SK-N-SH (cell line): Measurements from ENCODE around the gene INTS12. TPM values are rescaled to one million over a fixed set of nuclear protein-coding genes. Genes with fewer than 3 reads are reported as not detected.

Experiments used
- CTCF ChIA-PET: fragments of 300-600, 350-600 bp; formaldehyde crosslinking; extraction: SDS; loops from one replicate; lab custom pipeline; 2021; lab: Yijun Ruan, JAX
- POLR2A ChIA-PET: fragments of 350-600 bp; sonication (Branson Sonifier 250); formaldehyde crosslinking; extraction: SDS; loops from one replicate; lab custom pipeline; 2020; ENCODE audit warnings: antibody characterized with exemption, inconsistent platforms; lab: Yijun Ruan, JAX
- DNase-seq: peaks from one replicate; pipeline ENCODE4 v3.0.0; 2012
- H2AFZ ChIP-seq: fragments of 200-600 bp; sonication (generic); 2 replicates; pipeline ENCODE4 v1.8.1; 2016; ENCODE audit warnings: antibody characterized with exemption, mild to moderate bottlenecking, low read depth
- H3F3A ChIP-seq: fragments of 200-600 bp; sonication (generic); replicated peaks from 2 replicates; pipeline ENCODE3; 2016; ENCODE audit warnings: antibody characterized with exemption, mild to moderate bottlenecking; ENCODE audit not compliant: insufficient read depth
- H3K27ac ChIP-seq, 2 experiments: fragments of 200-500 bp in 1 of 2; fragments of 200-600 bp in 1 of 2; sonication (Bioruptor generic) in 1 of 2; sonication (generic), shearing (Covaris generic) in 1 of 2; 2 replicates each; pipeline versions ENCODE4 v1.5.1 to v1.6.1; 2014 to 2016; ENCODE audit warnings: low read depth in 2 of 2, inconsistent platforms in 1 of 2, low read length in 1 of 2, mild to moderate bottlenecking in 1 of 2, mixed read lengths in 1 of 2
- H3K27me3 ChIP-seq: fragments of 200-600 bp; sonication (generic), shearing (Covaris generic); 2 replicates; pipeline ENCODE4 v1.6.1; 2016; ENCODE audit warnings: mixed run types; ENCODE audit not compliant: insufficient read depth
- H3K36me3 ChIP-seq, 2 experiments: fragments of 200-500 bp in 1 of 2; fragments of 200-600 bp in 1 of 2; sonication (Bioruptor generic) in 1 of 2; sonication (generic) in 1 of 2; replicated peaks in 1 of 2; 2 replicates each; pipeline versions ENCODE3 to v1.5.1; 2014 to 2016; ENCODE audit warnings: low read length in 1 of 2, mild to moderate bottlenecking in 1 of 2; ENCODE audit not compliant: insufficient read depth in 2 of 2, control insufficient read depth in 1 of 2
- H3K4me1 ChIP-seq, 2 experiments: fragments of 200-500 bp in 1 of 2; fragments of 200-600 bp in 1 of 2; sonication (Bioruptor generic) in 1 of 2; sonication (generic), shearing (Covaris generic) in 1 of 2; 2 replicates each; pipeline versions ENCODE4 v1.5.1 to v1.6.1; 2014 to 2016; ENCODE audit warnings: low read depth in 1 of 2, low read length in 1 of 2, mixed run types in 1 of 2; ENCODE audit not compliant: insufficient read depth in 2 of 2, control insufficient read depth in 1 of 2
- H3K4me2 ChIP-seq: fragments of 200-600 bp; sonication (generic), shearing (Covaris generic); 2 replicates; pipeline ENCODE4 v1.6.1; 2017; ENCODE audit warnings: mixed run types
- H3K4me3 ChIP-seq, 2 experiments: fragments of 200-500 bp in 1 of 2; fragments of 200-600 bp in 1 of 2; sonication (Bioruptor generic) in 1 of 2; sonication (generic), shearing (Covaris generic) in 1 of 2; 2 replicates each; pipeline versions ENCODE4 v1.5.1 to v1.8.1; 2014 to 2016; ENCODE audit warnings: low read depth in 2 of 2, inconsistent platforms in 1 of 2, low read length in 1 of 2, mild to moderate bottlenecking in 1 of 2, mixed read lengths in 1 of 2, moderate library complexity in 1 of 2
- H3K79me2 ChIP-seq: fragments of 200-600 bp; sonication (generic); 2 replicates; pipeline ENCODE4 v1.8.1; 2017; ENCODE audit warnings: mild to moderate bottlenecking; ENCODE audit not compliant: insufficient read depth
- H3K9ac ChIP-seq: fragments of 200-600 bp; sonication (generic); 2 replicates; pipeline ENCODE4 v1.6.1; 2017; ENCODE audit warnings: mixed run types
- H3K9me2 ChIP-seq: fragments of 200-600 bp; sonication (generic); 2 replicates; pipeline ENCODE4 v1.6.1; 2017; ENCODE audit warnings: mixed run types
- H3K9me3 ChIP-seq: fragments of 200-600 bp; sonication (generic); 2 replicates; pipeline ENCODE4 v1.6.1; 2017; ENCODE audit warnings: mixed run types, mild to moderate bottlenecking, moderate library complexity
- H4K20me1 ChIP-seq: fragments of 200-600 bp; sonication (generic); 2 replicates; pipeline ENCODE4 v1.6.1; 2017; ENCODE audit warnings: mild to moderate bottlenecking, mixed run types; ENCODE audit not compliant: insufficient read depth
- CHD2 ChIP-seq: fragments of 150-350 bp; IDR thresholded peaks from 2 replicates; pipeline ENCODE4 v1.6.1; 2018; ENCODE audit warnings: low read length; ENCODE audit not compliant: partially characterized antibody
- ELF1 ChIP-seq: IDR thresholded peaks from 2 replicates; pipeline ENCODE4 v1.4.0; 2012
- EP300 ChIP-seq, 2 experiments: IDR thresholded peaks; 2 replicates each; pipeline versions ENCODE4 v1.4.0 to v1.6.1; 2012; ENCODE audit warnings: borderline replicate concordance in 1 of 2, low read depth in 1 of 2, low read length in 1 of 2
- FOXJ3 ChIP-seq: sonication (generic); formaldehyde crosslinking; IDR thresholded peaks from 2 replicates; pipeline ENCODE4 v1.5.1; 2020; ENCODE audit warnings: mild to moderate bottlenecking, missing genetic modification reagents
- FOXM1 ChIP-seq: IDR thresholded peaks from 2 replicates; pipeline ENCODE4 v1.4.0; 2012; ENCODE audit warnings: low read depth, mild to moderate bottlenecking
- GABPA ChIP-seq: IDR thresholded peaks from 2 replicates; pipeline ENCODE4 v1.4.0; 2012; ENCODE audit warnings: low read depth, mild to moderate bottlenecking
- GATA2 ChIP-seq: sonication (generic); formaldehyde crosslinking; IDR thresholded peaks from 2 replicates; pipeline ENCODE4 v1.5.0; 2020; ENCODE audit warnings: mild to moderate bottlenecking, missing genetic modification reagents
- JUND ChIP-seq: IDR thresholded peaks from 2 replicates; pipeline ENCODE4 v1.4.0; 2012
- NFIC ChIP-seq: IDR thresholded peaks from 2 replicates; pipeline ENCODE4 v1.4.0; 2012; ENCODE audit warnings: borderline replicate concordance
- RAD21 ChIP-seq: IDR thresholded peaks from 2 replicates; pipeline ENCODE4 v1.6.1; 2012; ENCODE audit warnings: mild to moderate bottlenecking, low read length
- RXRA ChIP-seq: IDR thresholded peaks from 2 replicates; pipeline ENCODE4 v1.4.0; 2012; ENCODE audit warnings: low read depth, mild to moderate bottlenecking, borderline replicate concordance
- SIN3A ChIP-seq: IDR thresholded peaks from 2 replicates; pipeline ENCODE4 v1.6.1; 2012; ENCODE audit warnings: low read depth, mild to moderate bottlenecking, low read length, moderate library complexity, borderline replicate concordance
- WGBS: methylation state at CpG from one replicate; pipeline ENCODE4 v1.1.6; 2017; ENCODE audit warnings: low lambda C conversion rate; 5-methylcytosine and 5-hydroxymethylcytosine counted together
- polyA plus RNA-seq, 3 experiments: library from polyadenylated mRNA; depleted of rRNA; stranded (reverse); fragments of >200 nt; gene quantifications; 2 replicates each; pipeline ENCODE4 v1.2.3, GENCODE V29; 2012
- TF ChIP-seq, protein P1 (sequence below): IDR thresholded peaks from 2 replicates; pipeline ENCODE4 v1.4.0; 2012; ENCODE audit warnings: low read depth, borderline replicate concordance
- TF ChIP-seq, protein P2 (sequence below): fragments of 150-350 bp; IDR thresholded peaks from 2 replicates; pipeline ENCODE4 v1.6.1; 2017; ENCODE audit warnings: antibody characterized with exemption, low read length, low read depth, borderline replicate concordance
- TF ChIP-seq, protein P3 (sequence below): IDR thresholded peaks from 2 replicates; pipeline ENCODE4 v1.4.0; 2012; ENCODE audit warnings: low read depth

Gene INTS12
- polyA plus RNA-seq, 1 of the 3 experiments (the other 2 are of a cell fraction), result 25.1 TPM

DNA sequence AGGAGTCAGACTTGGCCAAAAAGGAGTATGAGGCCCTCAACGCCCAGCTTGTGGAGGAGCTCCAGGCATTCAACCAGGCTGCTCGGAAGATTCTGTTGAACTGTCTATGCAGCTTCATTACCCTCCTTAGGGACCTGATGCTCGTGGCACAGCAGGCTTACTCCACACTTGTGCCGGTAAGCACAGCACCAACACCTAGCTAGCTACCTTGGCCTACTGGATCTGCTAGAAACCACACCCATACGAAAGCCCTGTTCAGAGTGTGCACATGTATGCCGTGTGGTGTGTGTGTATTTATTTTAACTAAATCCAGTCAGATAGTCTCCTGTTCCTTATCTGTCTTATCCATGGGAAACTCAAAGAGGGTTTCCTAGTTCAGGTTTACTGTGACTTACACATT lies 49.3 kb downstream of the INTS12 start:
- H3K9ac ChIP-seq, result no peak overlapping the region
- no peaks in the 10 kb centered on the region for H3K79me2 ChIP-seq
- H3K36me3 ChIP-seq, result no peaks in the 10 kb centered on the region
- 76% methylated on average over 6 of the region's 6 CpGs for WGBS
- no peaks in the 10 kb centered on the region for H4K20me1 ChIP-seq
- no peak overlapping the region for H3K27ac ChIP-seq
- CTCF ChIA-PET, result interaction anchor here (1.0 to 1.7 kb wide), 2 partner anchors 56 to 138 kb away, joined by 3 to 4 read pairs; no protein-coding TSS in a partner anchor
- no peaks in the 10 kb centered on the region for H3K27me3 ChIP-seq
- no peaks in the 10 kb centered on the region for H3F3A ChIP-seq
- POLR2A ChIA-PET, result no interaction called here
- H2AFZ ChIP-seq, result no peak overlapping the region
- TF ChIP-seq NFIC (no peak), GABPA (no peak)
- TF ChIP-seq, all 33 proteins: peak for 0
- no peaks in the 10 kb centered on the region; a peak in 1 of 4 replicates for H3K4me1 ChIP-seq
- H3K9me3 ChIP-seq, result no peaks in the 10 kb centered on the region
- 0 out of 2 replicates have a peak, but pooled peaks cover 3% of the 10 kb centered on the region for H3K9me2 ChIP-seq
- H3K4me2 ChIP-seq, result no peak overlapping the region
- no peak for DNase-seq
- no peak overlapping the region for H3K4me3 ChIP-seq

DNA sequence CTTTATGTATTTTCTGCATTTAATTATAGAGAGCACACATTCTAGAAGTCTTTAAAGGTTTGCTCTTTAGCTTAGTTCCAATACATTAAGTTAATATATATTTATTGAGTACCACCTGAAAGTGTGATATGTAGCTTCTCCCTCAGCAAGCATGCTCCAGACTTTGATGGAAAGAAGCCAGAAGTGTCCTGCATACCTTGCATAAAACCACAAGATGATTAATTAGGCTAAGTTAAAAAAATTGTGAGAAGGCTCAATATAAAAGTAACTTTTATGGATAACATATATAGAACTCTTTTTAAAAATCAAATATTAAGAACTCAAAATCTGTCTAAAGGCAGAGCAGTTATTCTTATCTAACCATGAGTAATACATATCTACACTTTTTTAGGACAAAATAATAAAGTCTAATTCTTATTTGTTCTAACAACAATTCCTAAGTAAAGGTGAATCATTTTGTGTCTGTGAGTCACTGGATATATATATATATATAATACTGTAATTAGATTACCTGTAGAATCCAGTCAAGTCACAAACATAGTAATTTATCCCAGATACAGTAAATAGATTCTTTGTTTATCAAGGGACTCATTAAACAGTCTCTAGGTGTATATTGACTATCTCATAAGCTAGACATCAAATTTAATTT lies 51.2 kb downstream of the INTS12 start:
- Histone ChIP-seq H3K36me3 (no peaks in the 10 kb centered on the region), H3K4me3 (no peak overlapping the region), H3K9me3 (no peaks in the 10 kb centered on the region), H3K79me2 (no peaks in the 10 kb centered on the region), H3F3A (no peaks in the 10 kb centered on the region), H4K20me1 (no peaks in the 10 kb centered on the region), H3K27me3 (no peaks in the 10 kb centered on the region), H3K4me2 (no peak overlapping the region), H3K27ac (no peak overlapping the region), H2AFZ (no peak overlapping the region), H3K9me2 (0 out of 2 replicates have a peak, but pooled peaks cover 3% of the 10 kb centered on the region), H3K4me1 (no peaks in the 10 kb centered on the region; a peak in 1 of 4 replicates), H3K9ac (no peak overlapping the region)
- no peak for DNase-seq
- ChIA-PET POLR2A (no interaction called here), CTCF (interaction anchor here (1.2 to 1.5 kb wide), 2 partner anchors 9 to 24 kb away, joined by 3 to 5 read pairs; no protein-coding TSS in a partner anchor)
- TF ChIP-seq EP300 (IDR thresholded peaks at IDR 0.05; ENCODE audit: borderline replicate concordance in 1 of 2, low read depth in 1 of 2, low read length in 1 of 2) (no peak), GABPA (no peak), RAD21 (no peak), NFIC (no peak), SIN3A (no peak), JUND (no peak), ELF1 (no peak), RXRA (no peak), FOXJ3 (CRISPR knock-in tag) (no peak), GATA2 (CRISPR knock-in tag) (no peak), CHD2 (no peak), FOXM1 (no peak)
- TF ChIP-seq, protein P1, sequence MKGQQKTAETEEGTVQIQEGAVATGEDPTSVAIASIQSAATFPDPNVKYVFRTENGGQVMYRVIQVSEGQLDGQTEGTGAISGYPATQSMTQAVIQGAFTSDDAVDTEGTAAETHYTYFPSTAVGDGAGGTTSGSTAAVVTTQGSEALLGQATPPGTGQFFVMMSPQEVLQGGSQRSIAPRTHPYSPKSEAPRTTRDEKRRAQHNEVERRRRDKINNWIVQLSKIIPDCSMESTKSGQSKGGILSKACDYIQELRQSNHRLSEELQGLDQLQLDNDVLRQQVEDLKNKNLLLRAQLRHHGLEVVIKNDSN, result no peak
- TF ChIP-seq, protein P2, sequence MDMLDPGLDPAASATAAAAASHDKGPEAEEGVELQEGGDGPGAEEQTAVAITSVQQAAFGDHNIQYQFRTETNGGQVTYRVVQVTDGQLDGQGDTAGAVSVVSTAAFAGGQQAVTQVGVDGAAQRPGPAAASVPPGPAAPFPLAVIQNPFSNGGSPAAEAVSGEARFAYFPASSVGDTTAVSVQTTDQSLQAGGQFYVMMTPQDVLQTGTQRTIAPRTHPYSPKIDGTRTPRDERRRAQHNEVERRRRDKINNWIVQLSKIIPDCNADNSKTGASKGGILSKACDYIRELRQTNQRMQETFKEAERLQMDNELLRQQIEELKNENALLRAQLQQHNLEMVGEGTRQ, result no peak
- TF ChIP-seq, protein P3, sequence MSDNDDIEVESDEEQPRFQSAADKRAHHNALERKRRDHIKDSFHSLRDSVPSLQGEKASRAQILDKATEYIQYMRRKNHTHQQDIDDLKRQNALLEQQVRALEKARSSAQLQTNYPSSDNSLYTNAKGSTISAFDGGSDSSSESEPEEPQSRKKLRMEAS, result no peak
